ENCODE results near the gene AIPL1. TPM values are rescaled to one million over a fixed set of nuclear protein-coding genes. Genes with fewer than 3 reads are reported as not detected.

The AIPL1 gene
- total RNA-seq, 1 donor from 2014 or later, result not detected

GRCh38 chr17:6476076-6476809, 41.3 kb upstream of the AIPL1 start:
- DNase-seq (ENCODE audit: low spot score), result no peak
- peaks cover 6% of the 10 kb centered on the region for H3K4me1 Mint-ChIP-seq (ENCODE audit: unreplicated experiment)
- no peak overlapping the region for H3K27ac Mint-ChIP-seq (ENCODE audit: unreplicated experiment)
- H3K27me3 Mint-ChIP-seq (ENCODE audit: unreplicated experiment), result peaks cover 1% of the 10 kb centered on the region
- H3K36me3 Mint-ChIP-seq (ENCODE audit: low read depth, unreplicated experiment), result peaks cover 4% of the 10 kb centered on the region
- no peak overlapping the region for H3K4me3 Mint-ChIP-seq (ENCODE audit: unreplicated experiment)
- H3K9me3 Mint-ChIP-seq (ENCODE audit: unreplicated experiment), result no peaks in the 10 kb centered on the region
- no peak for TF ChIP-seq CTCF (IDR thresholded peaks at IDR 0.05; ENCODE audit: unreplicated experiment)

- DNase-seq (ENCODE audit: low spot score), result no peak
- no peaks in the 10 kb centered on the region for H3K9me3 Mint-ChIP-seq (ENCODE audit: unreplicated experiment)
- H3K27ac Mint-ChIP-seq (ENCODE audit: unreplicated experiment), result no peak overlapping the region
- TF ChIP-seq CTCF (IDR thresholded peaks at IDR 0.05; ENCODE audit: unreplicated experiment), result no peak
- peaks cover 6% of the 10 kb centered on the region for H3K4me1 Mint-ChIP-seq (ENCODE audit: unreplicated experiment)
- H3K27me3 Mint-ChIP-seq (ENCODE audit: unreplicated experiment), result peaks cover 1% of the 10 kb centered on the region
- H3K36me3 Mint-ChIP-seq (ENCODE audit: low read depth, unreplicated experiment), result peaks cover 4% of the 10 kb centered on the region
- no peak overlapping the region for H3K4me3 Mint-ChIP-seq (ENCODE audit: unreplicated experiment)
These were observed 40.5 kb upstream of the AIPL1 start for GRCh38 chr17:6475411-6475810.

- peaks cover 4% of the 10 kb centered on the region for H3K27me3 Mint-ChIP-seq (ENCODE audit: unreplicated experiment)
- no peak overlapping the region for H3K27ac Mint-ChIP-seq (ENCODE audit: unreplicated experiment)
- no peak for DNase-seq (ENCODE audit: low spot score)
- no peak for TF ChIP-seq CTCF (IDR thresholded peaks at IDR 0.05; ENCODE audit: unreplicated experiment)
- peaks cover 6% of the 10 kb centered on the region for H3K4me1 Mint-ChIP-seq (ENCODE audit: unreplicated experiment)
- H3K4me3 Mint-ChIP-seq (ENCODE audit: unreplicated experiment), result no peak overlapping the region
- no peaks in the 10 kb centered on the region for H3K9me3 Mint-ChIP-seq (ENCODE audit: unreplicated experiment)
- peaks cover 4% of the 10 kb centered on the region for H3K36me3 Mint-ChIP-seq (ENCODE audit: low read depth, unreplicated experiment)
These were observed 40.0 kb upstream of the AIPL1 start for GRCh38 chr17:6474906-6475305.

GRCh38 chr17:6474376-6474775, 39.5 kb upstream of the AIPL1 start:
- peaks cover 4% of the 10 kb centered on the region for H3K36me3 Mint-ChIP-seq (ENCODE audit: low read depth, unreplicated experiment)
- DNase-seq (ENCODE audit: low spot score), result no peak
- H3K9me3 Mint-ChIP-seq (ENCODE audit: unreplicated experiment), result no peaks in the 10 kb centered on the region
- H3K4me3 Mint-ChIP-seq (ENCODE audit: unreplicated experiment), result no peak overlapping the region
- TF ChIP-seq CTCF (IDR thresholded peaks at IDR 0.05; ENCODE audit: unreplicated experiment), result no peak
- H3K4me1 Mint-ChIP-seq (ENCODE audit: unreplicated experiment), result peaks cover 10% of the 10 kb centered on the region
- H3K27ac Mint-ChIP-seq (ENCODE audit: unreplicated experiment), result no peak overlapping the region
- H3K27me3 Mint-ChIP-seq (ENCODE audit: unreplicated experiment), result peaks cover 6% of the 10 kb centered on the region

DNA sequence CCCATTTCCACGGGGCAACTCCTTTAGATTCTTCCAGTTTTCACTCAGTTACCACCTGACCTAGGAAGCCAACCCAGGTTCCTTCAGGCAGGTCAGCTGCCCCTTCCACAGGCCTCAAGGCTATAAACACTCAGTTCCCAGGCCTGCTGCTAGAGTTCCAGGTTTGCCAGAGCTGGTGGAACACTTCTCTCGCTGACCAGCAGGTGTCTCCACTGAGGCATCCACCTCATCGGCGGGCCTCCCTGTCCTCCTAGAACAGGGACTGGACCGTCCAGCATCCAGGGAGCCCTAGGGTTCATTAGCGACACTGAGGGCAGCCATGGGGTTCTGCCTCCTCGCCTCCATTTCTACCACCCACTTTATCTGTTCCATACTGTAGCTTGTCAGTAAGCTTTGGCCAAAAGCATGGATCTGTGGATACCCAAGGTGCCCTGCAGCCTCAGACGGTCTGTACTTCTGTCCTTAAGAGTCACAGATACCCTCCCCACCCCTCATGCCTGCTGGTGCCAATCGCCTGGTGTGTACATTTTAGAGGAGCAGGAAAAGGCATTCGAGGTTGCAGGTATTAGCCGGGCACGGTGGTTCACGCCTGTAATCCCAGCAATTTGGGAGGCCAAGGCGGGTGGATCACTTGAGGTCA, 38.3 kb upstream of the AIPL1 start:
- peak; percentile 88 for DNase-seq (ENCODE audit: low spot score)
- Mint-ChIP-seq H3K36me3 (ENCODE audit: low read depth, unreplicated experiment) (peaks cover 4% of the 10 kb centered on the region), H3K4me1 (ENCODE audit: unreplicated experiment) (peaks cover 10% of the 10 kb centered on the region), H3K27me3 (ENCODE audit: unreplicated experiment) (peaks cover 9% of the 10 kb centered on the region), H3K9me3 (ENCODE audit: unreplicated experiment) (no peaks in the 10 kb centered on the region), H3K4me3 (ENCODE audit: unreplicated experiment) (no peak overlapping the region), H3K27ac (ENCODE audit: unreplicated experiment) (no peak overlapping the region)
- peak; percentile 93 for TF ChIP-seq CTCF (IDR thresholded peaks at IDR 0.05; ENCODE audit: unreplicated experiment)

Measured in endothelial cell (in vitro differentiated cells).